SK-N-SH treated with all-trans-retinoic acid at 6 μM for 48 hours (cell line): ENCODE data around the gene FPR2.

Experiments used
- ATAC-seq: fragments of 200-7000 bp; cut with Tn5 transposase; 3 replicates; pipeline ENCODE4 v1.9.1; 2020; ENCODE audit warnings: mild to moderate bottlenecking, moderate library complexity
- ARNTL ChIP-seq: fragments of 450-650 bp; formaldehyde crosslinking; IDR thresholded peaks from 2 replicates; pipeline ENCODE4 v1.5.0; 2020; ENCODE audit warnings: low read depth, mild to moderate bottlenecking, moderate library complexity, borderline replicate concordance
- BACH2 ChIP-seq: fragments of 250-450 bp; sonication (Bioruptor Pico); IDR thresholded peaks from 2 replicates; pipeline ENCODE4 v1.9.0; 2021; ENCODE audit warnings: mild to moderate bottlenecking, borderline replicate concordance
- CSDC2 ChIP-seq: fragments of 250-450 bp; sonication (Bioruptor Pico); IDR thresholded peaks from 2 replicates; pipeline ENCODE4 v1.5.0; 2020; ENCODE audit warnings: mild to moderate bottlenecking, moderate library complexity
- ESRRG ChIP-seq: fragments of 250-450 bp; sonication (Bioruptor Pico); IDR thresholded peaks from 2 replicates; pipeline ENCODE4 v1.6.1; 2021; ENCODE audit warnings: mild to moderate bottlenecking
- GLIS3 ChIP-seq: fragments of 250-450 bp; sonication (Bioruptor Pico); IDR thresholded peaks from 2 replicates; pipeline ENCODE4 v1.5.0; 2020; ENCODE audit warnings: mild to moderate bottlenecking, moderate library complexity
- ISL1 ChIP-seq: fragments of 250-450 bp; sonication (Bioruptor Pico); IDR thresholded peaks from 2 replicates; pipeline ENCODE4 v2.1.2; 2022; ENCODE audit warnings: mild to moderate bottlenecking, moderate library complexity
- OSR1 ChIP-seq: fragments of 250-450 bp; sonication (Bioruptor Pico); IDR thresholded peaks from 2 replicates; pipeline ENCODE4 v1.8.0; 2022; ENCODE audit warnings: moderate library complexity, mild to moderate bottlenecking, inconsistent platforms
- RARB ChIP-seq: fragments of 250-450 bp; sonication (Bioruptor Pico); IDR thresholded peaks from 2 replicates; pipeline ENCODE4 v1.8.0; 2021; ENCODE audit warnings: mild to moderate bottlenecking, moderate library complexity
- SNAI2 ChIP-seq: fragments of 250-450 bp; sonication (Bioruptor Pico); IDR thresholded peaks from 2 replicates; pipeline ENCODE4 v1.5.0; 2020; ENCODE audit warnings: mild to moderate bottlenecking, moderate library complexity
- TCF4 ChIP-seq: fragments of 250-450 bp; sonication (Bioruptor Pico); IDR thresholded peaks from 2 replicates; pipeline ENCODE4 v1.8.0; 2021; ENCODE audit warnings: mild to moderate bottlenecking, moderate library complexity, borderline replicate concordance
- TOX ChIP-seq: fragments of 250-450 bp; sonication (Bioruptor Pico); IDR thresholded peaks from 2 replicates; pipeline ENCODE4 v1.8.0; 2021; ENCODE audit warnings: mild to moderate bottlenecking, moderate library complexity, borderline replicate concordance
- ZC3H10 ChIP-seq: fragments of 250-450 bp; sonication (Bioruptor Pico); IDR thresholded peaks from 2 replicates; pipeline ENCODE4 v1.5.1; 2021; ENCODE audit warnings: mild to moderate bottlenecking, moderate library complexity
- ZFP3 ChIP-seq: fragments of 250-450 bp; sonication (Bioruptor Pico); IDR thresholded peaks from 2 replicates; pipeline ENCODE4 v1.5.0; 2020; ENCODE audit warnings: mild to moderate bottlenecking, moderate library complexity
- ZFP30 ChIP-seq: fragments of 450-650 bp; formaldehyde crosslinking; IDR thresholded peaks from 2 replicates; pipeline ENCODE4 v1.5.0; 2022; ENCODE audit warnings: mild to moderate bottlenecking, moderate library complexity
- ZNF565 ChIP-seq: fragments of 450-650 bp; formaldehyde crosslinking; conservative IDR thresholded peaks from 2 replicates; pipeline ENCODE4 v1.5.0; 2020; ENCODE audit warnings: low read depth, mild to moderate bottlenecking, moderate library complexity
- ZNF70 ChIP-seq: fragments of 450-650 bp; formaldehyde crosslinking; IDR thresholded peaks from 2 replicates; pipeline ENCODE4 v1.5.0; 2020; ENCODE audit warnings: mild to moderate bottlenecking, moderate library complexity
- ZNF8 ChIP-seq: fragments of 450-650 bp; formaldehyde crosslinking; IDR thresholded peaks from 2 replicates; pipeline ENCODE4 v1.5.0; 2020; ENCODE audit warnings: mild to moderate bottlenecking, moderate library complexity
- TF ChIP-seq, protein P1 (sequence below): fragments of 250-450 bp; sonication (Bioruptor Pico); IDR thresholded peaks from 2 replicates; pipeline ENCODE4 v1.5.1; 2020; ENCODE audit warnings: low read depth, mild to moderate bottlenecking, moderate library complexity
- TF ChIP-seq, protein P2 (sequence below): fragments of 250-450 bp; sonication (Bioruptor Pico); IDR thresholded peaks from 2 replicates; pipeline ENCODE4 v1.5.1; 2021; ENCODE audit warnings: mild to moderate bottlenecking, moderate library complexity
- TF ChIP-seq, protein P3 (sequence below): fragments of 250-450 bp; sonication (Bioruptor Pico); IDR thresholded peaks from 2 replicates; pipeline ENCODE4 v1.8.0; 2021; ENCODE audit warnings: low read depth, mild to moderate bottlenecking, moderate library complexity, borderline replicate concordance
- TF ChIP-seq, protein P4 (sequence below): fragments of 250-450 bp; sonication (Bioruptor Pico); IDR thresholded peaks from 2 replicates; pipeline ENCODE4 v1.8.0; 2020; ENCODE audit warnings: mild to moderate bottlenecking, moderate library complexity, borderline replicate concordance

Gene FPR2

DNA sequence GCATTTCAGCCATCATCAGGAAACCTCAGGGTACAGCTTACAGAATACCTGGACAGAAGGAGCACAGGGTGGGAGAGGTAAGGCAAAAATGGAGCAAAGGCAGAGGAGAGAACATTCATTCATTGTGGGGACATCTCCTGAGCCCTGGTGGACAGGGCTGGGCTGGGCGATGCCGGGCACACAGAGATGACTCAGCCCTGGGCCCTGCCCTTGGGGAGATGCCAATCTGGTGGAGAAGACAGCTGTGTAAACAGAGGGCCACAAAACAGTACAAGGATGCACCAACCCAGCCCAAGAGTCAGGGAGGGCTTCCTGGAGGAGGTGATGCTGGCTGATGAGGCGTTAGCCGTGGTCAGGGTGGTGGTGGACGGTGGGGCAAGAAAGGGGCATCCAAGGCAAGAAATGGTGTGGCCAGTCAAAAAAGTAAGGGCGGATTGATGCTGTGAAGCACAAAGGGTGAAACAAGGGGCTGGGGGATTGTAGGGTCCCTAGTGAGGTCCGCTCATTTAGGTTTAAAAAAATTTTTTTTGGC is 33.6 kb upstream of the FPR2 start:
- TF ChIP-seq ZNF70 (CRISPR knock-in tag) (no peak), ARNTL (CRISPR knock-in tag) (no peak), ZNF565 (CRISPR knock-in tag) (no peak), CSDC2 (CRISPR knock-in tag) (no peak), TOX (no peak), ZFP3 (CRISPR knock-in tag) (no peak), ESRRG (no peak), ZFP30 (CRISPR knock-in tag) (no peak), TCF4 (CRISPR knock-in tag) (no peak)
- TF ChIP-seq, protein P1, sequence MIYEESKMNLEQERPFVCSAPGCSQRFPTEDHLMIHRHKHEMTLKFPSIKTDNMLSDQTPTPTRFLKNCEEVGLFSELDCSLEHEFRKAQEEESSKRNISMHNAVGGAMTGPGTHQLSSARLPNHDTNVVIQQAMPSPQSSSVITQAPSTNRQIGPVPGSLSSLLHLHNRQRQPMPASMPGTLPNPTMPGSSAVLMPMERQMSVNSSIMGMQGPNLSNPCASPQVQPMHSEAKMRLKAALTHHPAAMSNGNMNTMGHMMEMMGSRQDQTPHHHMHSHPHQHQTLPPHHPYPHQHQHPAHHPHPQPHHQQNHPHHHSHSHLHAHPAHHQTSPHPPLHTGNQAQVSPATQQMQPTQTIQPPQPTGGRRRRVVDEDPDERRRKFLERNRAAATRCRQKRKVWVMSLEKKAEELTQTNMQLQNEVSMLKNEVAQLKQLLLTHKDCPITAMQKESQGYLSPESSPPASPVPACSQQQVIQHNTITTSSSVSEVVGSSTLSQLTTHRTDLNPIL (CRISPR knock-in tag) = no peak
- TF ChIP-seq, protein P2, sequence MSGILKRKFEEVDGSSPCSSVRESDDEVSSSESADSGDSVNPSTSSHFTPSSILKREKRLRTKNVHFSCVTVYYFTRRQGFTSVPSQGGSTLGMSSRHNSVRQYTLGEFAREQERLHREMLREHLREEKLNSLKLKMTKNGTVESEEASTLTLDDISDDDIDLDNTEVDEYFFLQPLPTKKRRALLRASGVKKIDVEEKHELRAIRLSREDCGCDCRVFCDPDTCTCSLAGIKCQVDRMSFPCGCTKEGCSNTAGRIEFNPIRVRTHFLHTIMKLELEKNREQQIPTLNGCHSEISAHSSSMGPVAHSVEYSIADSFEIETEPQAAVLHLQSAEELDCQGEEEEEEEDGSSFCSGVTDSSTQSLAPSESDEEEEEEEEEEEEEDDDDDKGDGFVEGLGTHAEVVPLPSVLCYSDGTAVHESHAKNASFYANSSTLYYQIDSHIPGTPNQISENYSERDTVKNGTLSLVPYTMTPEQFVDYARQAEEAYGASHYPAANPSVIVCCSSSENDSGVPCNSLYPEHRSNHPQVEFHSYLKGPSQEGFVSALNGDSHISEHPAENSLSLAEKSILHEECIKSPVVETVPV (CRISPR knock-in tag) = no peak
- no peak for ATAC-seq

DNA sequence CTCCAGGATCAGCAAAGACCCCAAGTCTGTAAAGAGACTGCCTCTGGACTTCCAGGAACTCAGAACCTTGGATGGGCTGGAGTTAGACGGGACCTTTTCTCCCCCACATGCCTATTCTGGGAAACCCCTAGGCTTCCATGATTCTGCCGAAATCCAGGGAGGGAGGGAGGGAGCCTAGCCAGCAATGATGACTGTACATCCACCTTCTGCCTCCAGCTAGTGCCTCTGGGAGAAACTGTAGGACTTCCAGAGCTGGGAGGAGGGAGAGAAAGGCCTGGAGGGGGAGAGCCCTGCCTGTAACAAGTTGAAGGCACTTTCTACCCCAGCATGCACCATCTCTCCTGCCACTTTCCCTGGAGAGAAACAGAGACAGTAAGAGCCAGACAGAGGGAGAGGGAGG is 31.2 kb upstream of the FPR2 start:
- TF ChIP-seq ZFP3 (CRISPR knock-in tag) (no peak), ZNF70 (CRISPR knock-in tag) (no peak), ZFP30 (CRISPR knock-in tag) (no peak), RARB (no peak), ESRRG (no peak), ZNF8 (CRISPR knock-in tag) (no peak), TOX (no peak), ZC3H10 (CRISPR knock-in tag) (no peak), OSR1 (CRISPR knock-in tag) (no peak), TCF4 (CRISPR knock-in tag) (no peak), SNAI2 (CRISPR knock-in tag) (no peak), CSDC2 (CRISPR knock-in tag) (no peak), ARNTL (CRISPR knock-in tag) (no peak), BACH2 (CRISPR knock-in tag) (no peak), ISL1 (CRISPR knock-in tag) (no peak), GLIS3 (CRISPR knock-in tag) (no peak)
- TF ChIP-seq, protein P3, sequence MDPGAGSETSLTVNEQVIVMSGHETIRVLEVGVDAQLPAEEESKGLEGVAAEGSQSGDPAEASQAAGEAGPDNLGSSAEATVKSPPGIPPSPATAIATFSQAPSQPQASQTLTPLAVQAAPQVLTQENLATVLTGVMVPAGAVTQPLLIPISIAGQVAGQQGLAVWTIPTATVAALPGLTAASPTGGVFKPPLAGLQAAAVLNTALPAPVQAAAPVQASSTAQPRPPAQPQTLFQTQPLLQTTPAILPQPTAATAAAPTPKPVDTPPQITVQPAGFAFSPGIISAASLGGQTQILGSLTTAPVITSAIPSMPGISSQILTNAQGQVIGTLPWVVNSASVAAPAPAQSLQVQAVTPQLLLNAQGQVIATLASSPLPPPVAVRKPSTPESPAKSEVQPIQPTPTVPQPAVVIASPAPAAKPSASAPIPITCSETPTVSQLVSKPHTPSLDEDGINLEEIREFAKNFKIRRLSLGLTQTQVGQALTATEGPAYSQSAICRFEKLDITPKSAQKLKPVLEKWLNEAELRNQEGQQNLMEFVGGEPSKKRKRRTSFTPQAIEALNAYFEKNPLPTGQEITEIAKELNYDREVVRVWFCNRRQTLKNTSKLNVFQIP (CRISPR knock-in tag) = no peak
- TF ChIP-seq, protein P4, sequence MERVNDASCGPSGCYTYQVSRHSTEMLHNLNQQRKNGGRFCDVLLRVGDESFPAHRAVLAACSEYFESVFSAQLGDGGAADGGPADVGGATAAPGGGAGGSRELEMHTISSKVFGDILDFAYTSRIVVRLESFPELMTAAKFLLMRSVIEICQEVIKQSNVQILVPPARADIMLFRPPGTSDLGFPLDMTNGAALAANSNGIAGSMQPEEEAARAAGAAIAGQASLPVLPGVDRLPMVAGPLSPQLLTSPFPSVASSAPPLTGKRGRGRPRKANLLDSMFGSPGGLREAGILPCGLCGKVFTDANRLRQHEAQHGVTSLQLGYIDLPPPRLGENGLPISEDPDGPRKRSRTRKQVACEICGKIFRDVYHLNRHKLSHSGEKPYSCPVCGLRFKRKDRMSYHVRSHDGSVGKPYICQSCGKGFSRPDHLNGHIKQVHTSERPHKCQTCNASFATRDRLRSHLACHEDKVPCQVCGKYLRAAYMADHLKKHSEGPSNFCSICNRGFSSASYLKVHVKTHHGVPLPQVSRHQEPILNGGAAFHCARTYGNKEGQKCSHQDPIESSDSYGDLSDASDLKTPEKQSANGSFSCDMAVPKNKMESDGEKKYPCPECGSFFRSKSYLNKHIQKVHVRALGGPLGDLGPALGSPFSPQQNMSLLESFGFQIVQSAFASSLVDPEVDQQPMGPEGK (CRISPR knock-in tag) = no peak
- TF ChIP-seq, protein P2 (CRISPR knock-in tag) = no peak
- TF ChIP-seq, protein P1 (CRISPR knock-in tag) = no peak

More for the DNA sequence above, 31.2 kb upstream of the FPR2 start:
- no peak for ATAC-seq
